GM21576 (cell line): Measurements from ENCODE around the gene C1orf50.
A peak's percentile ranks its signal among the peaks of the same experiment; 100 is the strongest.
"Not testable (repeated sequence)": the region's sequence is repeated elsewhere in the genome, so short reads cannot be mapped to it uniquely, and the experiment has no call there.

ENCODE experiments used
- ATAC-seq: cut with Tn5 transposase; IDR thresholded peaks from one replicate; pipeline ENCODE4 v1.9.1; 2021; ENCODE audit warnings: mild to moderate bottlenecking, moderate library complexity; ENCODE audit not compliant: unreplicated experiment

Gene C1orf50

GRCh38 chr1:42766741-42767509, at the start of gene C1orf50, which contains the start of gene P3H1:
C1orf50 (plus strand) TSS chr1:42767249; CDS start chr1:42767312, 63 bp downstream.
P3H1 (minus strand) TSS chr1:42767028; CDS start chr1:42766971, 57 bp downstream.
- peak; percentile 91 for ATAC-seq

DNA sequence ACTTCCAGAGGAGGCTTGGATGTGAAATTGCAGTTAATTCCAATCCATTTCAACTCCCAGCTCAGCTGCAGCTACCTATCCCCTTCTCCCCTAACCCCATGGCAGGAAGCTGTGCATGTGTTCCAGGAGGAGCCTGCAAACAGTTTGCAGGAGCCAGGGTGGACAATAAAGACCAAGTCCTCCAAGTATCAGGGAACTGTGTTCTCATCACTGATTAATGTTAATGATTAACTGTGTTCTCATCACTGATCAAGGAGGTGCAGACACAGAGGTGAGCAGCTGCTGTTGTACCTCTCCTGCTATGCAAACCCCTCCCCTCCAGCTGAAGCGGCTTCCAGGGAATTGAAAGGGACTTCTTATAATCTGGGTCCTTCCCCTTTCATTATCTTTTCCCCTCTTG, 46.2 kb upstream of the C1orf50 start:
- ATAC-seq, result no peak

DNA sequence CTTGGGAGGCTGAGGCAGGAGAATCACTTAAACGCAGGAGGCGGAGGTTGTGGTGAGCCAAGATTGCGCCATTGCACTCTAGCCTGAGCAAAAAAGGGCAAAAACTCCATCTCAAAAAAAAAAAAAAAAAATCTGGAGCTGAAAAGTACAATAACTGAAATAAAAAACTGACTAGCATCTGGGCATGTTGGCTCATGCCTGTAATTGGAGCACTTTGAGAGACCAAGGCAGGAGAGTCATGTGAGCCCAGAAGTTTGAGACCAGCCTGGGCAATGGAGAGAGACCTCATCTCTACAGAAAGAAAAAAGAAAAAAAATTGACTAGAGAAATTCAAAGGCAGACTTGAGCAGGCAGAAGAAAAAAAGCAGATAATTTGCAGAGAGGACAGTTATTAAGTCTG, 45.1 kb upstream of the C1orf50 start:
- no peak for ATAC-seq

DNA sequence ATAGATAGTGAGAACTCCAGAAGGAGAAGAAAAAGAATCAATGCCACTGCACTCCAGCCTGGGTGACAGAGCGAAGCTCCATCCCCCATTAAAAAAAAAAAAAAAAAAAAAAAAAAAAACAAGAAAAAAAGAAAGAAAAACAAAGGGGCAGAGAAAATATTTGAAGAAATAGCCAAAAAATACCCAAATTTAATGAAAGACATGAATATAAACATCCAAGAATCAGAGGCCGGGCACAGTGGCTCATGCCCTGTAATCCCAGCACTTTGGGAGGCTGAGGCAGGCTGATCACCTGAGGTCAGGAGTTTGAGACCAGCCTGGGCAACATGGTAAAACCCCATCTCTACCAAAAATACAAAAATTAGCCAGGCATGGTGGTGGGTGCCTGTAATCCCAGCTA, 44.6 kb upstream of the C1orf50 start:
- not testable (repeated sequence) for ATAC-seq

DNA sequence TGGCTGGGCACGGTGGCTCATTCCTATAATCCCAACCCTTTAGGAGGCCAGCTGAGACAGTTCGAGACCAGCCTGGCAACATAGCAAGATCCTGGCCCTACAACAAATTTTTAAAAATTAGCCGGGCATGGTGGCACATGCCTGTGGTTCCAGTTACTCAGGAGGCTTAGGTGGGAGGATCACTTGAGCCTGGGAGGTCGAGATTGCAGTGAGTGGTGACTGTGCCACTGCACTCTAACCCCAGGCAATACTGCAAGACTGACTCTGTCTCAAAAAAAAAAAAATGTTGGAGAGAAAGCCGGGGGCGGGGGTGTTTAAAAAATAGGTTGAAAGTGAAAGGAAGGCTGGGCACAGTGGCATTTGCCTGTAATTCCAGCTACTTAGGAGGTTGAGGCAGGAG, 43.5 kb upstream of the C1orf50 start:
- no peak for ATAC-seq

DNA sequence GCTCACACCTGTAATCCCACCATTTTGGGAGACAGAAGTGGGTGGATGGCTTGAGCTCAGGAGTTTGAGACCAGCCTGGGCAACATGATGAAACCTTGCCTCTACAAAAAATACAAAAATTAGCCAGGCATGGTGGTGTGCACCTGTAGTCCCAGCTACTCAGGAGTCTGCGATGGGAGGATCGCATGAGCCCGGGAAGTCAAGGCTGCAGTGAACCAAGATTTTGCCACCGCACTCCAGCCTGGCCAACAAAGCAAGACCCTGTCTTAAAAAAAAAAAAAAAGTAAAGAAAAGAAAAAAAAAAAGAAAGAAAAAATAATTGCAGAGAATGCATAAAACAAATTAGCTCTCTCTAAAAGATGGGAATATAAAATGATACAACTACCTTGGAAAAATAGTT, 41.2 kb upstream of the C1orf50 start:
- not testable (repeated sequence) for ATAC-seq

GRCh38 chr1:42730002-42730401, 37.0 kb upstream of the C1orf50 start:
- no peak for ATAC-seq

DNA sequence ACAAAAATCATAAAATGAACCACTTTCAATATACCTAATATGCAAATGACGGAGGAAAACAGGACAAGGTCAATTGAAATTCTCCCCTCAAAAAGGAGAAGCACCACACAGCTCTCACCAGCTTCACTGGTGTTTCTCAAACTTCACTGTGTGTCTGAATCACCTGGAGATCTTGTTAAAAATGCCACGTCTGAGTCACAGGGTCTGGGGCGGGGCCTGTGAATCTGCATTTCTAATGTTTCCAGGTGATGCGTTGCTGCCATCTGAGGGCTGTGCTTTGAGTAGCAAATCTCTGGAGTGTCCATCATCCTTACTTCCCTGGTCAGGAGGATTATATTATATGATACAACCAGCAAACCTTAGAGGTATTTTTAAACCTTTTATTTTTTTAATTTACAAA, 36.1 kb upstream of the C1orf50 start:
- ATAC-seq, result no peak

DNA sequence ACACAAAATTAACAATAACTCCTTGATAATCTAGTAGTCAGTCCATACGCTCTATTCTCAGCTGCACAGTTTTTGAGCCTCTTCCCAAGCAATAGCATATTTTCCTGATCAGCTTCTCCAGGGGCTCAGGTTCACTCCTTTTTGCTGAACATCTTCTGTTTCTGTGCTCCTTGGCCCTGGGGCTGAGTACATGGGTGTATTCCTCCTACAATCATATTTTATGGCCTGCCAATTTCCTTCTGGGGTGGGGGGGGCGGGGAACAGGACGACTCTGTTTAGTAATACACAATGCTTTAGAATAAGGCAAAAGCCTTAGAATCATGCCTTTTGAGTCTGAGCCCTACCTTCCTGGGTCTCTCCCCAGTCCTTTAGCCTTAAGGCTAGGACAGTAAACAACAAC, 35.5 kb upstream of the C1orf50 start:
- no peak for ATAC-seq

DNA sequence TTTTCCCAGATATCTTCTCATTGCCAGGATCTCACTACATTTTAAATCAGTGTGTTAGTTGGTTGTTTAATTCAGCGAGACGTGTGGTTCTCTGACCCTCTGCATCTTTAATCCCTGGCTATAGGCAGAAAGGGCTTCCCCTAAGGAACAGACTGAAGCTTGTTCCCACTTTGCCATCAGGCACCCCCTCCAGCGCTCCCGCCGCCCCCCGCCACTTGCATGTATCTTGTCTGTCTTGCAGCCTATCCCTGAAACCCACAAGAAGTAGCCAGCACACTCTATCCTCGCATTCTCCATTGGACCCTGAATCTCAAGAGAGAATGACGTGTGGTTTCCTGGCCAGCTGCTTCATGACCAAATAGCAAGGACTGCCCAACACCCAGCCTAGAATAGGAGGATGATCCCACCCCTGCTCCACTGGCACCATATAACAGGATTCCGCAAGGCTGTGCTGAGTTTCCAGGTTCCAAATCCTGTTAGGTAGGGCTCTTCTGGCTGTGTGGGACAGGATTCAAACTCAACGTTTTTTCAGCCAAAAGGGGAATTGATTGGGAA, 34.8 kb upstream of the C1orf50 start:
- no peak for ATAC-seq

DNA sequence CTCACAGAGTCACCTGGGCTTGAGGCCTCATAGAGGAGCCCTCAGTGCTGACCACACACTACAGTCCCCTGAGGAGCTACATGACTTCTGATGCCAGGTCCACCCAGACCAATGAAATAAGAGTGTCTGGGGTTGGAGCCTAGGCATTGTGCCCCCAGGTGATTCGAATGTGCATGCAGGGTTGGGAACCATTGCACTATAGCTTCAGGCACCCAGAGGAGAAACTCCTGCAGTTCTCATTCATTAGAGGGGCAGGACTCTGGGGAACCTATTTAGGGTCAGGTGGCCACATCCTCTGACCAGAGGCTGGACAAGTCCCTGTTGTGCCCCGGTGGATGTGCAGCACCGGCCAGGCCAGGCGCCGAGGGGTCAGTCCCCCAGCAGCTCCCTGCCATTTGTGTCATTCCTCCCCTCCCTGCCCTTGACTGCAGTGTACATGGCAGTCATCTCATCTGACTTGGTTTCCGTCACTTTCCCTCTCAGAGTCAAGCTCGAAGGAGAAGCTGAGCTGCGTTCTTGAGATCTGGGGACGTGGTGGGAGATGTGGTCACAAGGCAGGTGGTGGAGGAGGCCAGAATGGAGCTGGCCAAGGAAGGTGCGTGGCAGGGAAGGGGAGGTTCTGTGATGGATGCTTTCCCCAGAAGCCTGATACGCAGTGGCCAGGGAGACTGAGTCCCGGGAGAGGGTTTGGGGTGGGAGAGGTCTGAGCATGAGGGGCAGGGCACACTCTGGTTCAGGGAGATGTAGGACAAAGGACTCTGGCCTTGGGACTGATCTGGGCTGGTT, 33.4 kb upstream of the C1orf50 start:
- ATAC-seq, result no peak

DNA sequence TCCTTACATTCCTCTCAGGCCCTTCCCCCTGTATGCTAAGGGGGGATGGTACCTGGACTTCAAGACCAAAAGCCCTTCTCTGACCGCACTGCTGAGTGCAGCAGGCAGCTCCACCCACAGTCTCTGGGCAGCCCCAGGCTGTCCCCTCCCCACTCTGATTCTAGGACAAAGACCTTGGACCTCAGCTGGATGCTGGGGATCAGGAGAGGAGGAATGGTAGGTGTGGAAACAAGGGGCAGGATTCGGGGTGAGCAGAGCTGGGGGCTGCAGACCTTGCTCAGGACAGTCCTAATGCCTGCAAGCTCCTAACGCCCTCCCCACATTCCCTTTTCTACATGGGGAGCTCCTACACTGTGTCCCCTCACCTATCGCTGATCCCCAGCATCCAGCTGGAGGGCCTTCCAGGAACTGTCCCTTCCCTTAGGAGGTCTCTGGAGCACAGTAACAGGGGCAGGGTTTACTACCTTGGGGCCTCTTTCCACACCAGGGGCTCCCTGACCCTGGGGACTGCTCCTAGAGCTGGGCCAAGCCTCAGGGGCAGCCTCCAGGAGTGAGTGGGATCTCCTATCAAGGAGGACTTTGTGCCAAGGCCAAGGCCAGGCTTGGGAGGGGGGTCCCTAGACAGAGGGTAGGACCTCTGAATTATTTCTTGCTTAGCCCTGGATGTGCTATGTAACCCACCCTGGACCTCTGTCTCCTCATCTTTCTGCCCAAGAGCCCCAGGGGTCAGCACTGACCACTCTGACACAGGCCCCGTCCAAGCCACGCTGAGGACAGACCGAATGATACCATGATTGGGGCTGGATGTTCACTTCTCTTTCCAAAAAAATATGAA, 32.6 kb upstream of the C1orf50 start:
- ATAC-seq, result no peak

- no peak for ATAC-seq
Observed at GRCh38 chr1:42735056-42735455, 32.0 kb upstream of the C1orf50 start.

DNA sequence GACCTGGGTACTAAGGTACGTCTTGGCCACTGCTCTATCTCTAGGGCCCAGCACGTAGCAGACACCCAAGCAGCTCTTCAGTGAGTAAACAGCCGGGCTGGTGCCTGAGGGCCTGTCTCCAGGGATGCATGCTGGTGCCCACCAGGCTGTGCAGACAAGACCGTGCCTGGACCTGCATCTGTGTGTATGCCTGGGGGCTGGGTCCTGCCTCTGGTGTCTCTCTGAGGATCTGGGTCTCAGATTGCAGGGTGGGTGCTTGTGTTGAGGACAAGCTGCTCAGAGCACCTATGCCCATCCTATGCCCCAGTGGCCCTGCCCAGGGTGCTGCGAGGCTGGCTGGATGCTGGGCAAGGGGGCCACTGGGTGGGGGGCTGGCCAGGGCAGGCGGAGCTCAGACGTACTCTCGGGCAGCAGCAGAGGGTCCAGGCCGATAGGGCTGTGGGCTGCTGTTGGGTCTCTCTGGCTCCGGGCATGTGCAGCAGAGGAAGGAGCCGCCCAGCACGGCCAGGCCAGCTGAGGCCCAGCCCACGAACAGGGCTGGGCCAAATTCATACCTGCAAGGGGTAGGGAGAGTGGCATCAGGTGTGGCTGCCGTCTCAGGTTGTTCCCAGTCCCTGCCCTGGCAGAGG, 31.5 kb upstream of the C1orf50 start:
- no peak for ATAC-seq

DNA sequence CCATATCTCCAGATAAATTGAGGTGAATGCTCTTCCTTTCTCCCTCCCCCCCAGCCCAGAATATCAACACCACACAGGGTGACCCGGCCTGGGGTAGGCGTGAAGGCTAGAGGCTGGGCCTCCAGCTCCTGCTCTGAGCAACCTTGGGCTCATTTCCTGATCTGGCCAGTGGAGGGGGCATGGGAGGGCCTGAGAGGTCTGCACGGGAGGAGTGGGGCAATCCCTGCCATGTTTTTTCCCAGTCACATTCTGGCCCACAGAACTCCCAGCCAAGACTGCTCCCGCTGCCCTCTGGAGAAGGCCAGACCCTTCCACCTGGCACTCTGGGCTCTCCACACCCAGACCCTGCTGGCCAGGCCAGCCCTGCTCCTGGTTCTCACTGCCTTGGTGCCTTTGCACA, 30.9 kb upstream of the C1orf50 start:
- ATAC-seq, result no peak

DNA sequence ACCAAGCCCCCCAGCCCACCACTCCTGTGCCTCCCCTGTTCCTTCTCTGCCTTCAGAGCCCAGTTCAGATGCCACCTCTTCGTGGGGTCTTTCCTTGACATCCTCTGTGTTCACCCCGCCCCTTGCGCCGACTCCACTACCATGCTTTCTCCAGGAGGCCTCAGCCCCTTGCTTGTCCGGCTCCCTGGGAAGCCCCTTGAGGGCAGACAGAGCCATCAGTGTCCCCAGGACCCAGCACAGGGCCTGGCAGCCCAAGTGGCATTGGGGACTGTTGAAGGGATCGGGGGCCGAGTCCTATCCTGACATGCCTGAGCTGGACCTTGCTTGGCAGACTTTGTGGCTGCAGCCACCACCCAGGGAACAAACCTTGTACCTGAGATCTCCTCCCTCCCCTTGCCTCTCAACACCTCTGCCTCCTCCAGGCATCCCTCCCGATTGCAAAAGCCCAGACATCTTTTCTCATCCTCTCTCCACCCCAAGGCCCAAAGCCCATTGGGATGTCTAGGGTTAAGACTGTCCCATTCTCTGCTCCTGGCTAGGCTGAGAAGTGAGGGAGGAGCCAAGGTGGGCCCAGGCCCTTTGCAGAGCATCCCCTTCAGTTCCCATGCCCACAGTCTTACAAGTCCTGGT, 30.4 kb upstream of the C1orf50 start:
- ATAC-seq, result no peak

DNA sequence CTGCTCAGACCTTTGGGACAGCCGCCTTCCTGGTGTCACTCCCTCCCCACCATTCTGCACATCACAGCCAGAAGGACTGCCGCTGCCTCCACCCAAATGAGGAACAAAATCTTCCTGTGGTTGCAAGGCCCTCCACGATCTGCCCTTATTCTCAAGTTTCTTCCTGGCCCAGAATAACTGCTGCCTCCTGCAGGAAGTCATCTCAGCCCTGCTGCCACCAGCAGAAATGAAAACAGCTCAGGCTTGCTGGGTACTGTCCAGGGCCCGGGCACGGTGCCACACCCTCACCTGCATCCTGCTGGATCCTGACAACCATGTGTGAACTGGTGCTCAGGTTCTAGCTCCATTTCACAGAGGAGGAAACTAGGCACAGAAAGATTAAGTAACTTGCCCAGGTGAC, 29.8 kb upstream of the C1orf50 start:
- no peak for ATAC-seq

DNA sequence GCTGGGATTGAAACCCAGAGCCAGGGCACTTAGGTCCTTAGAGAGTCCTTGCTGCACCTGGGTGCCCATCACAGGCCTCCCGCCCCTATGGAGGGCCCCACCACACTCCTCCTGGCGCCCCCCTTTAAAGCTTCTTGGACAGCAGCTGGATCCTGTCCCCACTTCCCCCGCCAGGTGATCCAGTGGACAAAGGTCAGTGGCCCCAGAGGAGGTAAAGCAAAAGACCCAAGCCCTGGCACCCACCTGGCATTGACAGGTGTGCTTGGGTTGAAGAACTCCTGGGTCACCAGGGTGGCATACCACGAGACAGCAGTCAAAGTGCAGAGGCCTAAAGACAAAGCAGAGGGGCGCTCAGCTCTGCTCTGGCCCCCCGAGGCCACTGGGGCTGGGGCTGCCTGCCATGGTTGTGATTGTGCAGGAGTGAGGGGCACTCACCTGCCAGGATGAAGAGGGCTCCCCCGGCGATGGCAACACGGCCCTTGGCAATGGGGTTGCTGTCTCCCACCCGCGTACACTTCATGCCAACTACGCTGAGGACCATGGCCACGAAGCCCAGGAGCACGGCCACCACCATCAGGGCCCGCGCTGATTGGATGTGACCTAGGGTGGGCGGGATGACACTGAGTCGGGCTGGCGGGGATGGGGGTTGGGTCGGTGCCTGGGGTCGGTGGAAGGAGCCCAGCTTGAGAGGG, 28.9 kb upstream of the C1orf50 start:
- ATAC-seq, result no peak

- ATAC-seq, result no peak
Observed at GRCh38 chr1:42738678-42739226, 28.3 kb upstream of the C1orf50 start.
